HG03066 (cell line): ENCODE results near the gene PPM1F.

Experiments used
- ATAC-seq: cut with Tn5 transposase; IDR thresholded peaks from one replicate; pipeline ENCODE4 v1.9.1; 2021; ENCODE audit warnings: low read depth; ENCODE audit not compliant: unreplicated experiment

Gene PPM1F

GRCh38 chr22:21977814-21978213 is 25.2 kb upstream of the PPM1F start:
- ATAC-seq, result no peak

GRCh38 chr22:21975854-21976345 is 23.3 kb upstream of the PPM1F start:
- no peak for ATAC-seq

- no peak for ATAC-seq
These were observed 22.6 kb upstream of the PPM1F start for GRCh38 chr22:21975273-21975672.

- ATAC-seq, result no peak
These were observed 21.5 kb upstream of the PPM1F start for GRCh38 chr22:21974058-21974649.

GRCh38 chr22:21972806-21973205 is 20.2 kb upstream of the PPM1F start:
- no peak for ATAC-seq

GRCh38 chr22:21972293-21972779 is 19.7 kb upstream of the PPM1F start:
- no peak for ATAC-seq

GRCh38 chr22:21971858-21972275 is 19.2 kb upstream of the PPM1F start:
- ATAC-seq, result no peak

GRCh38 chr22:21970800-21971617 is 18.4 kb upstream of the PPM1F start:
- no peak for ATAC-seq

- no peak for ATAC-seq
These were observed 17.6 kb upstream of the PPM1F start for GRCh38 chr22:21970037-21970799.

- ATAC-seq, result no peak
These were observed 15.9 kb upstream of the PPM1F start for GRCh38 chr22:21968452-21969129.

- ATAC-seq, result no peak
These were observed 15.1 kb upstream of the PPM1F start for GRCh38 chr22:21967693-21968271.

GRCh38 chr22:21966643-21967516 is 14.2 kb upstream of the PPM1F start:
- ATAC-seq, result no peak

- ATAC-seq, result no peak
These were observed 13.2 kb upstream of the PPM1F start for GRCh38 chr22:21965762-21966288.

GRCh38 chr22:21964918-21965484 is 12.4 kb upstream of the PPM1F start:
- ATAC-seq, result no peak

GRCh38 chr22:21964234-21964633 is 11.6 kb upstream of the PPM1F start:
- ATAC-seq, result no peak

GRCh38 chr22:21963790-21964211 is 11.2 kb upstream of the PPM1F start:
- ATAC-seq, result no peak

- ATAC-seq, result no peak
These were observed 10.6 kb upstream of the PPM1F start for GRCh38 chr22:21963286-21963685.

- ATAC-seq, result no peak
These were observed 10.0 kb upstream of the PPM1F start for GRCh38 chr22:21962655-21962949.
